T-helper 22 cell (primary cell): ENCODE measurements around the gene NFIX.

Experiments
- DNase-seq: peaks from one replicate; pipeline ENCODE4 v3.0.0-alpha.2; 2020; ENCODE audit warnings: low read depth

NFIX gene

GRCh38 chr19:13056052-13056660 lies 60.9 kb downstream of the NFIX start:
- no peak for DNase-seq

DNA sequence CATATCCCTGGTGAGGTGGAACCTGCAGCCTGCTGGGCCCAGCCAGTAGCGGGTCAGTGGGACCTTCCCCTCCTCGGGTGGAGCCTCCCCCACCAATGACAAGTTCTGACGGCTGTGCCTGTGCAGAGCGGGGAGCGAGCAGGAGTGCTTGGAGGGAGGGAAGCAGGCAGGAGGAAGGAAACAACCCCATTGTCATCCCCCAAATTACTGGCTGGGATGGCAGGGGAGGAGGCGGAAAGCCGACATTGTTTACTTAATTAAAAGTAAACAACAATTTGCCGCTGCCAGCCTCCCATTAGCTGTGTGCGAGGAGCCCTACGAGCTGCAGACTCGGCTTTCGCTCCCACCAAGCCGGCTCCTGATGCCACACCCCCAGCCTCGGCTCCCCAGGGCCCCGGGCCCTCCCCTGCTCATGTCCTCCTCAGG lies 61.9 kb downstream of the NFIX start:
- DNase-seq, result no peak

DNA sequence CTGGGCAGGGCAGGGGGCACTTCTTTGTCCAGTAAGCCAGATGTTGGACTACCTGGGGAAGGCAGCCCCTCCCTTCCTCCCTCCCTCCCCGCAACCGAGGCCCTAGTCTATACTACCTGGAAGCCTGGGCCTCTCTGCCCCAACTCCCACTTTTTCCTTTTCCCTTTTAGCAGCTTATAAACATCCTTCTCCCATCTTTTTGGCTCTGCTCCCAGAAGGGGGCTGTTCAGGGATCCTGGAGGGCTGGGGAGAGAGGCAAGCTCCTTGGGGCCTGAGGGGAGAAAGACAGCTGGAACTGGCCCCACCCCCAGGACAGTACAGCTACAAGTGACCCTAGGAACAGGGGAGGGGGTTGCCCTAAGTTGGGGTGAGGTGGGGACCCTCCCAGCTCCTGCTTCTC lies 62.5 kb downstream of the NFIX start:
- DNase-seq, result no peak

- DNase-seq, result no peak
Measured at GRCh38 chr19:13058951-13059660, 63.8 kb downstream of the NFIX start.

- no peak for DNase-seq
Measured at GRCh38 chr19:13060233-13060963, 65.1 kb downstream of the NFIX start.

DNA sequence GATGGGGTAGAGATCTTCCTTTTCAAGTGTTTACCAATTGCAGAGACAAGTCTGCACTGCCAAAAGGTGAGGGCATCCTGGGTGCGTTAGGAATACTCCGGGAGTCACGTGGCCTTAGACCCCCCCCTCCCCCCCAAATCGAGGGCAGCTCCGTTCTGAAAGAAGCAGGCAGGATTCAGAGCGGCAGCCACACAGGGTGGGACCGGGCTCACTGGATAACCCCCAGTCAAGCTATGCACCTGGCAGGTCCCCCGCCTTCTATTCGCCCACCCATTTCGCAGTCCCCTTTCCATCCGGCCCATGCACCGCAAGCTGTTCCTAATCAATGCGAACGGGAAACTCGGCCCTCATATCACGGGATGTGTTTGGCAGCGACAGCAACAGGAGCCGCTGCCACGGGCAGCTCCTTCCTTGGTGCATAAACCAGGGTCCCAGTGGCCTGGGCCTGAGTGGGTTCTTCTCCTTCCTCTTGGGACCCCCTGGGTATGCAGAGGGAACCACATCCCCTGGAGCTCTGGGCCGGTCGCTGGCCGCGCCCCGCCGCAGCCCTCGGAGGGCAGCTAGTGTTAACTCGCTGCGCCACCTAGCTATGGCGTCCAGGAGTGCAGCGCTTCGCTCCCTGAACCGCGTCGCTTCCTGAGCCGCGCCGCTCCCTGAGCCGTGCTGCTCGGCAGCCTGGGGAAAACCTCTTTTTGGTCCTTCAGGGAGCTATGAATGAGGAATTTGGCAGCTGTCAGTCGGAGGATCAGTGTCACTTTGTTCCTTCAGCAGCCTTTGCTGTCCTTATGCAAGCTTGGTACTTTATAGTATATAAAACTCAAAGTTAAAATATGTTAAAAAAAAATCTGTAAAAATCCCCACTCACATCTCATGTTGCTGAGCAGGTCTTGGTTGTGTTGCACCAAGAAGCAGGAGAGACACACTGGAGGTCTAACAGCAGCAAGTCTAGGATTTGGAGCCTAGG lies 66.0 kb downstream of the NFIX start:
- peak; percentile 44 for DNase-seq

GRCh38 chr19:13062317-13062716 lies 67.0 kb downstream of the NFIX start:
- no peak for DNase-seq

DNA sequence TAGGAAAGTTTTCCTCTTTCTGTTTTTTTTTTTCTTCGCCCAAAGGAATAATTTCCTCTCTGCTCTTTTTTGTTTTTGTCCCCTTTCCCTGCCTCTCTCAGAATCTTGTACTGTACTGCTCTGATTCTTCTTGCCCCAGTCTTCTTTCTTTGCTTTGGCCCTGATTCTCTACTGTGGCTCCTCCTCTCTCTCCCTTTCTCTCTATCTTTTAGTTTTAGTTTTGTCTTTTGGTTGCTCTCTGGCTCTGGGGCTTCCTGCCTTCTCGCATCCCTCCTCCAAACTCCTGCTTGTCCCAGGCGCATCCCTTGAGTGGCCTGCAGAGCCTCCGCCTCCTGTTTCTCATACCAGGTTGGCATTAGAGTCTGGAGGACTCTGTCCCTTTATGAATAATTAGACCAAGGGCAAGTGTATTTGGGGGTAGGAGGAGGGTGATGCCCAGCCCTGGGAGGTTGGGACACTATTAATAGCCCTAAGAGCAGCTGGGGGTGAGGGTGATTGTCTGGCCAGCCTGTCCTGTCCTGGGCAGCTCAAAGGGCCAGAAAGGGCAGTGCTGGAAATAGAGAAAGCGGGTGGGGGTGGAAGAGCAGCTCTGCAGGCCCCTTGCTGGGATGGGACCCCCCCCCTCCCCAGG lies 68.3 kb downstream of the NFIX start:
- no peak for DNase-seq

DNA sequence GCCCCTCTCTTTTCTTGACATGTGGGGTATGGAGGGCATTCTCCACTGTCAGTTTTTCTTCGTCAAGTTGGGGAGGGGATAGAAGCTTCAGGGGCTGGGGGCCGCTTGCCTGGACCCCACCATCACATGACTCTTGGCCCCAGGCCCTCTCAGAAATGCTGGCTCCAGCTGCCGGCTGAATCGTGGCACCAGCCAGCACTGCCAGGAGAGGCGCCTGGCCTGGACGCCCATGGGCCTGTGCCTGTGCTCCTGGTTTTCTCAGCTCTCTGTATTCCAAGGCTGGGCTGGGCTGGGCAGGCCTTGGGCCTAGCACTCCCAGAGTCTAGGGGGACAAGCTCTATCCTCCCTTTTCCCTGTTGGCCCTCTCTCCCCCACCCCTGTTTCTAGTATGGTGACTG lies 68.8 kb downstream of the NFIX start:
- no peak for DNase-seq

GRCh38 chr19:13066226-13066625 lies 71.0 kb downstream of the NFIX start:
- DNase-seq, result no peak

DNA sequence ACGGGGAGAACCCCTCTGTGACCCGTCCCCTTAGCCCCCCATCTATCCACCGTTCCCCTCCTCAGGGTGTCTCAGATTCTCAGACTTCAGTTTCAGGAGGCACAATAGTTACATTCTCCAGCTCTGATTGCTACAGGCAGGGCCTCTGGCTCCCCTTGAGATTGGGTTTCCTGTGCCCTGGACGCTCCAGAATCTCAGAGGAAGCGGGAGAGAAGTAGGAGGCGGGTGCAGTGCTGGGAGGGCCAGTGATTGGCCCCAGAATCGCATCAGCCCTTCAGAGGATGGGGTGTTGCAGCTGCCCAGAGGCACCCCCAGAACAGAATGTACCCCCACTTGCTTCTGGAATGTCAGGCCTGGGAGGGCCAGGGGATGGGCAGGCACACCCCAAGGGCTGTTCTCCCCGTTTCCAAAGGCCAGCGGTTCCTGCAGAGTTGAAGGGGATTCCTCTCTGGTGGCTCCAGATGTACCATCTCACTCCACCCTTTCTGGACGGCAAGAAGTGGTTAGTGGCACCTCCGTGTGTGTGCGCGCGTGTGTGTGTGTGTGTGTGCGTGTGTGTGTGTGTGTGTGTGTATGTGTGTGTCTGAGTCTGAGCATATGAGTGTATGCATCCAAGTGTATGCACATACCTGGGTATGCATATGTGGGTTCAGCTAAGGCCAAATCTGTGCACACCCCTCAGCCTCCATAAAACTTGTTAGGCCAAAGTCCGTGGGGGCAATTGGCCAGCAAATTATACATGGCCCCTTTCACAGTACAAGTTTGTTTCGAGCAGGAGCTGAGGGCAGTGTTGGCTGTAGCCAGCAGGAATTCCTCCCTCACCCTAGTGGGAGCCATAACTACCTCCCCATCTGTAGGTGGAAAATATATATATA lies 71.9 kb downstream of the NFIX start:
- no peak for DNase-seq

DNA sequence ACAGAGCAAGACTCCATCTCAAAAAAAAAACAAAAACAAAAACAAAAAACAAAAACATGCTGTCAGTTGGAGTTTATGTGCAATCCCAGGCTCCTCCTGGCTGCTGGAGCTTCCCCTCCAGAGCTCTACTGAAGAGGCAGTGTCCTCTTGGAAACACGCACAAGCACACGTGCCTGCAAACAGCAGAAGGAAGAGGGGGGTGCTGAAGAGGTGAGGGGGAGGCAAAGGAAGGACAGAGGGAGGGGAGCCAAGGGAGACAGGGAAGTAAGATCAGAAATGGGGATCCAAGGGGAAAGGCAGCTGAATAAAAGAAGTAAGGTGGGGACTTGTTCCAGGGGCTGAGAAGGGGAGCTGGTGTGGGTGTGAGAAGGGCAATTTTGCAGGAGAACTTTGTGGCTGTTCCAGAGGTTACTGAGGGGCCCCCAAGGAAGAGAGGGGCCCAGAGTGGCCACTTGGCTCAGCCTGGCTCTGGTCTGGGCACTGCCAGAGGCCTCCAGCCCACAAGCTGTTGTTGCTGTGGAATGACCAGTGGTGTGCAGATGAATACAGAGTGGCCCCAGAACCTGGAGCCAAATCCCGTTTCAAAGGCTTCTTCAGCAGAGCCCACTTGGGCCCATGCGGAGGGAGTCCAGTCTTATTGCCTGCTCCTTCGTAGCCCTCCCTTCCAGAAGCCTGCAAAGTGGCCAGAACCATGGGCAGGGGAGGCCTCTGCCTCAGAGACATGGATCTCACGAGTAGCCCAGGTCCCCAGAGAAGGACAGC lies 73.0 kb downstream of the NFIX start:
- DNase-seq, result no peak

- DNase-seq, result no peak
Measured at GRCh38 chr19:13069415-13070359, 74.4 kb downstream of the NFIX start.

GRCh38 chr19:13070425-13071140 lies 75.3 kb downstream of the NFIX start:
- DNase-seq, result no peak

- no peak for DNase-seq
Measured at GRCh38 chr19:13071444-13072187, 76.3 kb downstream of the NFIX start.

DNA sequence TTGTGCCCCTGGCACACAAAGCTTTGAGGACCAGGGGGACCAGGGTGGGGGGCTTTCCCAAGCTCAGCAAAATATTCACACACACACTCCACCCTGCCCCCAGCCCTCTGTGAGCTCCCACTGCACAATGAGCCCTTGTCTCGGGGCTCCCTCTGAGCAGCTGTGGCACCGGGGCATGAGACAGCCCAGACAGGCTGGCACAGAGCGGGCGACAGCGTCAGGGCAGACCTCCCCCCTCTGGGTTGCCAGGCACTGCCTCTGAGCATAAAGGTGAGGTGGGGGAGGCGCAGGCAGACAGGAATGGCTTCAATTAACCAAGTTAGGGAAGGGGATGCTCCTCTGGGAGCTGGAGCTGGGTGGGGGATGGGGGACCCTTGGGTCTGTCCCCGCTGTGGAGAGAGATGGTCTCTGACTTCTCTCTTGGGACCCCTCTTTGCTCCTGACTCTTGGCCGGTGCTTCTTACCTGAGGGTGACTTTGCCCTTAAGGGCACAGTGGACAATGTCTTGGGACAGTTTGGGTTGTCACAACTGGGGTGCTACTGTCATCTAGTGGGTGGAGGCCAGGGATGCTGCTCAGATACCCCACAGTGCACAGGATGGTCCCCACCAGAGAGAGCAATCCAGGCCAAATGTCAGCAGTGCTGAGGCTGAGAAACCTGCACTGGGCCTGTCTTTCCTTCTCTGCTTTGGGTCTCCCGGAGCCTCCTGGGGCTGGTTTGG lies 77.1 kb downstream of the NFIX start:
- no peak for DNase-seq

DNA sequence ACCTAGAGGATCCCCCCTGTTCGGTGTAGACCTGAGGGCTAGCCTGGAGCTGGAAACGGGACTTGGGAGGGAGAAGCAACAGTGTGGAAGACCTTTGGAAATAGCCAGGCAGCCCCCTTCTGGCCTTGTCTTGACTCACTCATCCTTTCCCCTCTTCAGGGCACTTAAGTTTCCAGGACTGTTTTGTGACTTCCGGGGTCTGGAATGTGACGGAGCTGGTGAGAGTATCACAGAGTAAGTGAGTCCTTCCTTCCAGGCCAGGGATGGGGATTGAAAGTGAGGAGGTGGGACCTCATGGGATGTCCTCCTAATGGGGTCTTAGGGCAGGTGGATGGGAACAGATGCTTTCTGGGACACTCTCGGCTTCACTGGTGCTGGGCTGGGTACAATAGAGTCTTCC lies 78.0 kb downstream of the NFIX start:
- DNase-seq, result no peak
